HG02981 (cell line): ENCODE data around the gene RPL6.
"Not testable (repeated sequence)": the region's sequence is repeated elsewhere in the genome, so short reads cannot be mapped to it uniquely, and the experiment has no call there.

ENCODE experiments used
- ATAC-seq: cut with Tn5 transposase; IDR thresholded peaks from one replicate; pipeline ENCODE4 v1.9.1; 2021; ENCODE audit warnings: mild to moderate bottlenecking, moderate library complexity; ENCODE audit not compliant: unreplicated experiment

Gene RPL6

DNA sequence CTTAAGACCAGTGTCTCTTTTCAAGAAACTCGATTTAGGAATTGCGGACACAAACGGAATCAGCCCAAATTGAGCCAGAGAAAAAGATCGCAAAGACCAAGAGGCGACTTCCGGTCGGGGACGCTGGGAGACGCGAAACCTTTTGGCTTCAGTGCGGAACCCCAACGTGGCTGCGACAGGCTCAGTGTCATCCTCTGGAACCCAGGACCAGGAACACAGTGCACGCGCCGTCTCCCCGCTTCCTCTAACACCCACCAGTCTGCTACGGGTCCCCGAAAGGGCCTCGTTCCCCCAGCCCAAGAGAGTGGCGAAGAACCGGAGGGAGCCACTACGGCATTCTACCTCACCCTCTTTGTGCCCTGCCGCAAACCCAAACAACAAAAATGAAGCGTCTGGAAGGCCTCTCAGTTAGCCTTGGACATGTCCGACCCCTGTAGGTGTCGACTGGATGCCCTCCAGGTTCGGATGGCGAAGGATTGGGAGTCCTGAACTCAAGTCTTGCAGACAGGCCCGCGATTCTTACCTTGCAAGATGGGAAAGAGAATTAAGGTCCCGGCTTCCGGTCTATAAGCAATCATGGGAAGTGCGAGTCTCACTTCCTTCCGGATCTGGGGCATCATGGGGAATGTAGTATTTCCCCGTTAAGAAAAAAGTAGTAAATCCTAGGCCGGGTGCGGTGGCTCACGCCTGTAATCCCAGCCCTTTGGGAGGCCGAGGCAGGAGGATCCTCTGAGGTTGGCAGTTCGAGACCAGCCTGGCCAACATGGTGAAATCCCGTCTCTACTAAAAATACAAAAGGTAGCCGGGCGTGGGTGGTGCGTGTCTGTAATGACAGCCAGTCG, at the start of gene RPL6:
Gene RPL6, minus strand, starts transcription at position 542 of the 842 bp plus-strand sequence. CDS start 949 bp downstream, outside the sequence.
- peak; percentile 89 for ATAC-seq

GRCh38 chr12:112458751-112459150, 49.3 kb upstream of the RPL6 start:
- no peak for ATAC-seq

DNA sequence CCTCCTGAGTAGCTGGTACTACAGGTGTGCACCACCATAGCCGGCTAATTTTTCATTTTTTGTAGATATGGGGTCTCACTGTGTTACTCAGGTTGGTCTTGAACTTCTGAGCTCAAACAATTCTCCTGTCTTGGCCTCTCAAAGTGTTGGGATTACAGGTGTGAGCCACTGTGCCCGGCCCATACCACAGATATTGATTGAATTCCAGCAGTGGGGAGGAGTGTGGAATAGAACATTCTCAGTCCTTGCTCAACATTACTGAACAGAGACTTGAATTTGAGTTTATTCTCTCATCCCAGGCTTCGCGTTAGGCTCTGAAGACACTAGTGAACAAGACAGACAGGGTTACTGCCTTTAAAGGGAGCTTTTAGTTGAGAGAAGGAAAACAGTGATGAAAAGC, 48.9 kb upstream of the RPL6 start:
- ATAC-seq, result no peak

DNA sequence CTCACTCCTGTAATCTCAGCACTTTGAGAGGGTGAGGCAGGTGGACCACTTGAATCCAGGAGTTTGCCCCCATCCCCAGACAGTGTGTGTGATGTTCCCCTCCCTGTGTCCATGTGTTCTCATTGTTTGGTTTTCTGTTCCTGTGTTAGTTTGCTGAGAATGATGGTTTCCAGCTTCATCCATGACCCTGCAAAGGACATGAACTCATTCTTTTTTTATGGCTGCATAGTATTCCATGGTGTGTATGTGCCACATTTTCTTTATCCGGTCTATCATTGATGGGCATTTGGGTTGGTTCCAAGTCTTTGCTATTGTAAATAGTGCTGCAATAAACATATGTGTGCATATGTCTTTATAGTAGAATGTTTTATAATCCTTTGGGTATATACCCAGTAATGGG, 47.7 kb upstream of the RPL6 start:
- not testable (repeated sequence) for ATAC-seq

GRCh38 chr12:112456029-112456428, 46.6 kb upstream of the RPL6 start:
- ATAC-seq, result no peak

DNA sequence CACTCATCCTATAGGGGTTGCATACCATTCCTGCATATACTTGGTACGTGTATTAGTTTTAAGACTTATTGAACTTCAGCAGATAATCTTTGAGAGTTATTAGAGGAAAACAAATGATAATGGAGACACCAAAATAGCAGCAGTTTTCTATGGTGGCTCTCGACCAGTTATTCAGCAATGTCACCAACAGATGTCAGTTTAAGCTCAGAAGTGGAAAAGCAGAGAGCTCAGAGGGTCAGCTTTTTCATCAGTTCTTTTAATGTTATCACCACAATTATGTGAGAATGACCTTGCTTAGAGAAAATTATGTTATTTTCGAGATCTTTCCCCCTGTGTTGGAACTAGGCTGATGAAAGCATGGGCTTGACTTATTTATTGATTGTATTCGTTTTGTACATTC, 41.3 kb upstream of the RPL6 start:
- no peak for ATAC-seq

DNA sequence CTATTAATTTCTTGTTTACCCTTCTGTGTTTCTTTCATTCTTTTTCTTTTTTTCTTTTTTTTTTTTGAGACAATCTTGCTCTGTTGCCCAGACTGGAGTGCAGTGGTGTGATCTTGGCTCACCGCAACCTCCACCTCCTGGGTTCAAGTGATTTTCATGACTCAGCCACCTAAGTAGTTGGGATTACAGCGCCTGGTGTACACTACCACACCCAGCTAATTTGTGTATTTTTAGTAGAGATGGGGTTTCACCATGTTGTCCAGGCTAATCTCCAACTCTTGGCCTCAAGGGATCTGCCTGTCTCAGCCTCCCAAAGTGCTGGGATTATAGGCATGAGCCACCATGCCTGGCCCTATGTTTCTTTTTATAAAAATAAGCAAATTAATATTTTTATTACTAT, 38.8 kb upstream of the RPL6 start:
- ATAC-seq, result not testable (repeated sequence)

DNA sequence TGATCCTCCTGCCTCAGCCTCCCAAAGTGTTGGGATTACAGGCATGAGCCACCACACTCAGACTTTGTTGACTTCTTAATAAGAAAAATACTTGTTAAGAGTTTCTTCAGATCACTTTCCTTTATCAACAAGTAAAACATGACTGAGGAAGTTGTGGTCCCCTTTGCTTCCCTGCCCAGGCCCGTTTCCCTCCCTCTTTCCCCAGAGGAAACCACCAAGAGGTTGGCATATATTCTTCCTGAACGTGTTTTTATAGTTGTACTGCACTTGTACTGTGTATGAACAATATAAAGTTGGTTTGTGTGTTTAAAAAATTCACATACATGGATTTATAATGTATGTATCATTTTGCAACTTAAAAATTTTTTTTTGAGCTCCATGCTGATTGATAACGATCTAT, 37.7 kb upstream of the RPL6 start:
- no peak for ATAC-seq

GRCh38 chr12:112446008-112446725, 36.8 kb upstream of the RPL6 start:
- ATAC-seq, result no peak

DNA sequence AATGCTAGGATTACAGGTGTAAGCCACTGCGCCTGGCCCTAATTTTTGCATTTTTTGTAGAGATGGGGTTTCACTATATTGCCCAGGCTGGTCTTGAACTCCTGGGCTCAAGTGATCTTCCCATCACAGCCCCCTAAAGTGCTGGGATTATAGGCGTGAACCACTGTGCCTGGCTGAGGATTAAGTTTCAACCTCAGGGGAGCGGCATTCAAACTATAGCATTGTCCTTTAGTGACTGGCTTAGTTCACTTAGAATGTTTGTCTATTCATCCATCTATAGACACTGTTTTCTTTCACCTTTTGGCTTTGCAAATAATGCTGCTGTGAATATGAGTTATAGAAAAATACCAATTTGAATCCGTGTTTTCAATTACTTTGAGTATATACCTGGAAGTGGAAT, 34.5 kb upstream of the RPL6 start:
- no peak for ATAC-seq

GRCh38 chr12:112440653-112441052, 31.2 kb upstream of the RPL6 start:
- ATAC-seq, result not testable (repeated sequence)

GRCh38 chr12:112439769-112440168, 30.4 kb upstream of the RPL6 start:
- no peak for ATAC-seq

DNA sequence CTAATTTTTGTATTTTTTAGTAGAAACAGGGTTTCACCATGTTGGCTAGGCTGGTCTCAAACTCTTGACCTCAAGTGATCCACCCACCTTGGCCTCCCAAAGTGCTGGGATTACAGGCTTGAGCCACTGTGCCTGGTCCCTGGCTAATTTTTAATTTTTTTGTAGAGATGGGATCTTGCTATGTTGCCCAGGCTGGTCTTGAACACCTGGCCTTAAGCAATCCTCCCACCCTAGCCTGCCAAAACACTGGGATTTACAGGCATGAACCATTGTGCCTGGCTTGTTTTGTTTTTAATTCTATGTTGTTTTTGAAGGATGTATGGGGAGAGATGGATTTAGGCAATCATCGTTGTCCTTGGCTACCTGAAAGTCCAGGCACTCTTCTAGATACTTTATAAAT, 29.2 kb upstream of the RPL6 start:
- not testable (repeated sequence) for ATAC-seq

- no peak for ATAC-seq
Measured at GRCh38 chr12:112433551-112433950, 24.1 kb upstream of the RPL6 start.

- ATAC-seq, result no peak
Measured at GRCh38 chr12:112431965-112432364, 22.6 kb upstream of the RPL6 start.

DNA sequence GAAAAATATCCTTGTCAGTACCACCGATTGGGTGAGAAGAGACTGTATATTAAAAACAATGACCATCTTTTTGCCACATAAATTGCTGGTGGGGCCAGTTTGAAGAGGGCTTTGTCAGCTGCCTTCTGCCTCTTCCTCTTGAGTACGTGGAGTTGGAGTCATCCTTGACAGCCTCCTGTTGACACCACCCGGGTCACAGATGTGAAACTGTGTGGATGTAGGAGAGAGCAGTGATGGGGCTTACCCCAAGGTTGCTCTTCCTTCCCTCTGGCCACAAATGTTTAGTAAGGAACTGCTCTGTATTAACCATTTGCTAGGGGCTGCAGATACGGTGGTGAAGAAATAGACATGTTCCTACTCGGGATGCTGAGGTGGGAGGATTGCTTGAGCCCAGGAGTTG, 21.5 kb upstream of the RPL6 start:
- no peak for ATAC-seq

DNA sequence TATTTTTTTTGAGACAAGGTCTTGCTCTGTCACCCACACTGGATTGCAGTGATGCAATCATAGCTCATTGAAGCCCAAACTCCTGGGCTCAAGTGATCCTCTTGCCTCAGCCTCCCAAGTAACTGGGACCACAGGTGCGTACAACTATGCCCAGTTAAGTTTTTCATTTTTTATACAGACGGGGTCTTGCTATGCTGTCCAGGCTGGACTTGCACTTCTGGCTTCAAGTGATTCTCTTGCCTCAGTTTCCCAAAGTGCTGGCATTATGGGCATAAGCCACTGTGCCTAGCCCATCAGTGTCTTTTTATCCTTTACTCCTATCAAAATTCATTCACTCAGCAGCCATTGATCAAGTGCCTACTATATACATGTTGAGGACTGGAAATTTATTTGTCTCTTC, 18.4 kb upstream of the RPL6 start:
- no peak for ATAC-seq

DNA sequence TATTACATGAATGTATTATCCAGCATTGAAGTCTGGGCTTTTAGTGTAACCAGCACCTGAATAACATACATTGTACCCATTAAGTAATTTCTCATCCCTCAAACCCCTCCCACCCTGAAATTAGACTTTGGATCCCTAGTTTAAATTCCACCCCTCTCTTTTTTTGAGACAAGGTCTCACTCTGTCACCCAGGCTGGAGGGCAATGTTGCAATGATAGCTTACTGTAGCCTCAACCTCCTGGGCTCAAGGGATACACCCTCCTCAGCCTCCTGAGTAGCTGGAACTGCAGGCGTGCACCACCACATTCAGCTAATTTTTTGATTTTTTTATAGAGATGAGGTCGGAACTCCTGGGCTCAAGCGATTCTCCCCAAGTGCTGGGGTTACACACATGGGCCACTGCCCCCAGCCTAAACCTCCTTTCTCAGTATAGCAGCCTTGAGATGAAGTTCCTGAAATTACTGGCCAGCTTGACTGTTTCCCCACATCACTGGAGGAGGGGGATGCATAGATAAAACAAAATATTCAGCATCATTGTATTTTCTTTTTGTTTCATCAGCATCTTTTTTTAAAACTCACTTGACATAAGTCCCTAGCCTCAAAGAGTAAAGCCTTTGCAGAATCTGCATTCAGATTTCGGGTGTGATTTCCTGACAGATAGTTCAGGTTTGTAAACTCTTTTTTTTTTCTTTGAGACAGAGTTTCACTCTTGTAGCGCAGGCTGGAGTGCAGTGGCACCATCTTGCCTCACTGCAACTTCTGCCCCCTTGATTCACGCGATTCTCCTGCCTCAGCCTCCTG, 16.4 kb upstream of the RPL6 start:
- no peak for ATAC-seq

GRCh38 chr12:112424126-112424525, 14.7 kb upstream of the RPL6 start:
- no peak for ATAC-seq

- no peak for ATAC-seq
Measured at GRCh38 chr12:112422531-112422930, 13.1 kb upstream of the RPL6 start.

DNA sequence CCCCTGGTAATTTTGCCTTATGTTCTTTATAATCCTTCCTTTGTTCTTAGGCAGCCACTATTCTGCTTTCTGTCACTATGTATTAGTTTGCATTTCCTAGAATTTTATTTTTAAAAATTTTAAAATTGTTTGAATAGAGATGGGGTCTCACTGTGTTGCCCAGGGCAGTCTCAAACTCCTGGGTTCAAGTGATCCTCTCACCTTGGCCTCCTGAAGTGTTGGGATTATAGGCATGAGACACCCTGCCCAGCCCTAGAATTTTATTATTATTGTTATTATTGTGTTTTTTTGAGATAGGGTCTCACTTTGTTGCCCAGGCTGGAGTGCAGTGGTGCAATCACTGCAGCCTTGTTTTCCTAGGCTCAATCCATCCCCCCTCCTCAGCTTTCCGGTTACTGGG, 12.0 kb upstream of the RPL6 start:
- ATAC-seq, result no peak
